ENCODE measurements around the gene PDGFRB. TPM values are rescaled to one million over a fixed set of nuclear protein-coding genes. Genes with fewer than 3 reads are reported as not detected.

The PDGFRB gene
- polyA plus RNA-seq, 1 donor (not counting 4 experiments of a cell fraction or from before 2014, with no cell fraction given) = 0.14 TPM

DNA sequence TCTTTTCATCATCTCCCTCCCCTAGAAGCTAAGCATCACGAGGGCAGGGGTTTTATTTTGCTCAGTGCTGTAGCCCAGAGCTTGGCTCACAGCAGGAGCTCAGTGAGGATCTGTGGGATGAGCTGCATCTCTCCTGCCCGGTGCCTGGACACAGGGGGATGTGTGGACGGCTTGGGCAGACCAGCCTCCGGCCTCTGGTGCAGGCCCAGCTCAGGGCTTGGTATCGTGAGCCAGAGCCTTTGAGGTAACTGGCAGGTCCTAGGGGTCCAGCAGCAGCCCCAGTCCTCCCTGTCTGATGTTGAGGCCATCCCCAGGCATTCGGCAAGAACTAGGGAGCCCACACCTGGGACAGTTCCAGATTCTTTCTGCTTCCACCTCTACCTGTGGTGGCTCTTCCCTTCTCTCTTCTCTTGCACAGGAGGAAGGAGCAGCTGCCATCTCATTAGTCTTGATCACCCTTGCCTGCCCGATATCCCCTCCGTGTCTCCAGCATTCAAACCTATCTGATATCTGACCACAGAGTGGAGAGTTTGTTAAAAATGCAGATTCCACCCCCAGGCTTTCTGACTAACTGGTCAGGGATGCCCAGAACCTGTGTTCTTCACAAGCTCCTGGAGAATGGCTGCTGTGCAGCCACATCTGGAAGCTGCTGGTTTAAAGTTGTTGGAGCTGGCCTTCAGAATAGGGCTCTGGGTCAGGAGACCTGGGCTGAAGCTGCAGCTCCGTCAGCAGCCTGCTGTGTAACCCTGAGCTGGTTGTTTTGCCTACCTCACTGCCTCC is 26.3 kb upstream of the PDGFRB start:
- no peak overlapping the region for H3K4me3 ChIP-seq (ENCODE audit: control insufficient read depth in 2 of 3, extremely low read depth in 1 of 3, insufficient read depth in 2 of 3, low read depth in 1 of 3, low read length in 3 of 3)
- H3K4me1 ChIP-seq (ENCODE audit: control insufficient read depth, extremely low read depth, insufficient read depth, low read length) = no peaks in the 10 kb centered on the region
- dilution Hi-C loops (cut with MboI; ENCODE audit: extremely low pct_ligation_motif_present, low sequenced_read_pairs) = no loop called here
- DNase-seq (ENCODE audit: low read depth, low spot score) (no peak), FAIRE-seq (no peak)
- H3K27ac ChIP-seq (ENCODE audit: control insufficient read depth, insufficient read depth, low read length) = no peak overlapping the region
- no peaks in the 10 kb centered on the region for H3K36me3 ChIP-seq (ENCODE audit: control insufficient read depth in 2 of 2, extremely low read depth in 1 of 2, insufficient read depth in 2 of 2, low read length in 2 of 2)
- no peak overlapping the region for H3K9ac ChIP-seq (ENCODE audit: control insufficient read depth, extremely low read depth, insufficient read depth, low read length)
- H3K9me3 ChIP-seq (ENCODE audit: control insufficient read depth, low read depth, low read length) = no peaks in the 10 kb centered on the region
- no peaks in the 10 kb centered on the region for H3K79me2 ChIP-seq (ENCODE audit: control insufficient read depth, insufficient read depth, low read length)
- no peaks in the 10 kb centered on the region for H4K20me1 ChIP-seq (ENCODE audit: control insufficient read depth, extremely low read depth, insufficient read depth, low read length)
- no peak for TF ChIP-seq EZH2 (IDR thresholded peaks at IDR 0.05; ENCODE audit: low read length)
- no peak for TF ChIP-seq CTCF (optimal IDR thresholded peaks at IDR 0.05 in 1 of 3, IDR thresholded peaks at IDR 0.05 in 1 of 3, conservative IDR thresholded peaks at IDR 0.05 in 1 of 3; ENCODE audit: extremely low read depth in 1 of 3, insufficient read depth in 2 of 3, low read length in 3 of 3)
- no peaks in the 10 kb centered on the region for H3K9me1 ChIP-seq (ENCODE audit: control insufficient read depth, extremely low read depth, insufficient read depth, low read length)
- no peak overlapping the region for H2AFZ ChIP-seq (ENCODE audit: control insufficient read depth, low read length)
- peaks cover 10% of the 10 kb centered on the region for H3K27me3 ChIP-seq (ENCODE audit: control insufficient read depth, extremely low read depth, insufficient read depth, low read length)
- no peak overlapping the region for H3K4me2 ChIP-seq (ENCODE audit: control insufficient read depth, extremely low read depth, insufficient read depth, low read depth, low read length)

DNA sequence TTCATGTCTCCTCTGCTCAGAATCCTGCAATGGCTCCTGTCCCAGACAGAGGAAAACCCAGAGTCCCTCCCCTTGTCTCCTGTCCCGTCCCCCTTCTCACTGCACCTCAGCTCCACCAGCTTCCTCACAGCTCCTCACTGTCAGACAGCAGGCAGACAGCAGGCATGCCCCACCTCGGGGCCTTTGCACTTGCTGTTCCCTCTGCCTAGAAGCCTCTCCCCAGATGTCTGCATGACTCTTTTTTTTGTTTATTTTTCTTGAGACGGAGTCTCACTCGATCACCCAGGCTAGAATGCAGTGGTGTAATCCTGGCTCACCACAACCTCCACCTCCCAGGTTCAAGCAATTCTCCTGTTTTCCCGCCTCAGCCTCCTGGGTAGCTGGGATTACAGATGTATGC is 25.4 kb upstream of the PDGFRB start:
- Histone ChIP-seq H4K20me1 (ENCODE audit: control insufficient read depth, extremely low read depth, insufficient read depth, low read length) (no peaks in the 10 kb centered on the region), H3K9ac (ENCODE audit: control insufficient read depth, extremely low read depth, insufficient read depth, low read length) (no peak overlapping the region), H3K4me1 (ENCODE audit: control insufficient read depth, extremely low read depth, insufficient read depth, low read length) (no peaks in the 10 kb centered on the region), H3K9me1 (ENCODE audit: control insufficient read depth, extremely low read depth, insufficient read depth, low read length) (no peaks in the 10 kb centered on the region), H3K79me2 (ENCODE audit: control insufficient read depth, insufficient read depth, low read length) (no peaks in the 10 kb centered on the region), H2AFZ (ENCODE audit: control insufficient read depth, low read length) (no peak overlapping the region), H3K27me3 (ENCODE audit: control insufficient read depth, extremely low read depth, insufficient read depth, low read length) (peaks cover 10% of the 10 kb centered on the region), H3K27ac (ENCODE audit: control insufficient read depth, insufficient read depth, low read length) (no peak overlapping the region), H3K4me2 (ENCODE audit: control insufficient read depth, extremely low read depth, insufficient read depth, low read depth, low read length) (no peak overlapping the region), H3K4me3 (ENCODE audit: control insufficient read depth in 2 of 3, extremely low read depth in 1 of 3, insufficient read depth in 2 of 3, low read depth in 1 of 3, low read length in 3 of 3) (no peak overlapping the region), H3K36me3 (ENCODE audit: control insufficient read depth in 2 of 2, extremely low read depth in 1 of 2, insufficient read depth in 2 of 2, low read length in 2 of 2) (no peaks in the 10 kb centered on the region), H3K9me3 (ENCODE audit: control insufficient read depth, low read depth, low read length) (no peaks in the 10 kb centered on the region)
- no peak for DNase-seq (ENCODE audit: low read depth, low spot score)
- no peak for TF ChIP-seq CTCF (optimal IDR thresholded peaks at IDR 0.05 in 1 of 3, IDR thresholded peaks at IDR 0.05 in 1 of 3, conservative IDR thresholded peaks at IDR 0.05 in 1 of 3; ENCODE audit: extremely low read depth in 1 of 3, insufficient read depth in 2 of 3, low read length in 3 of 3)
- FAIRE-seq = no peak
- dilution Hi-C loops (cut with MboI; ENCODE audit: extremely low pct_ligation_motif_present, low sequenced_read_pairs) = no loop called here
